ENCODE measurements around the gene ROBO2.

The ROBO2 gene

GRCh38 chr3:77526573-77527113 is 486.7 kb downstream of the ROBO2 start:
- no peak for DNase-seq

- no peak for DNase-seq
Observed at GRCh38 chr3:77529522-77529921, 489.6 kb downstream of the ROBO2 start.

GRCh38 chr3:77530870-77531269 is 491.0 kb downstream of the ROBO2 start:
- no peak for DNase-seq

GRCh38 chr3:77535116-77535515 is 495.2 kb downstream of the ROBO2 start:
- no peak for DNase-seq

GRCh38 chr3:77536038-77536775 is 496.3 kb downstream of the ROBO2 start:
- DNase-seq: no peak

- DNase-seq: no peak
Observed at GRCh38 chr3:77539014-77539413, 499.1 kb downstream of the ROBO2 start.

GRCh38 chr3:77539677-77540076 is 499.8 kb downstream of the ROBO2 start:
- no peak for DNase-seq

- no peak for DNase-seq
Observed at GRCh38 chr3:77541203-77541922, 501.5 kb downstream of the ROBO2 start.

- no peak for DNase-seq
Observed at GRCh38 chr3:77546246-77546645, 506.3 kb downstream of the ROBO2 start.

- DNase-seq: no peak
Observed at GRCh38 chr3:77549034-77549433, 509.1 kb downstream of the ROBO2 start.

- no peak for DNase-seq
Observed at GRCh38 chr3:77553240-77553639, 513.3 kb downstream of the ROBO2 start.

- DNase-seq: no peak
Observed at GRCh38 chr3:77562089-77562488, 522.2 kb downstream of the ROBO2 start.

GRCh38 chr3:77563012-77563411 is 523.1 kb downstream of the ROBO2 start:
- DNase-seq: no peak

GRCh38 chr3:77566055-77566454 is 526.2 kb downstream of the ROBO2 start:
- no peak for DNase-seq

- no peak for DNase-seq
Observed at GRCh38 chr3:77571971-77572715, 532.2 kb downstream of the ROBO2 start.

- no peak for DNase-seq
Observed at GRCh38 chr3:77577264-77577663, 537.4 kb downstream of the ROBO2 start.

GRCh38 chr3:77586216-77586615 is 546.3 kb downstream of the ROBO2 start:
- no peak for DNase-seq

GRCh38 chr3:77588863-77589262 is 549.0 kb downstream of the ROBO2 start:
- DNase-seq: no peak

- no peak for DNase-seq
Observed at GRCh38 chr3:77590191-77590590, 550.3 kb downstream of the ROBO2 start.

- no peak for DNase-seq
Observed at GRCh38 chr3:77595371-77595870, 555.5 kb downstream of the ROBO2 start.

GRCh38 chr3:77599948-77600347 is 560.0 kb downstream of the ROBO2 start:
- no peak for DNase-seq

- DNase-seq: no peak
Observed at GRCh38 chr3:77601823-77602415, 562.0 kb downstream of the ROBO2 start.

GRCh38 chr3:77602722-77603121 is 562.8 kb downstream of the ROBO2 start:
- no peak for DNase-seq

Measured in activated T-cell treated with anti-CD3 and anti-CD28 coated beads for 4 hours (primary cell).